Sigmoid colon (tissue), 3 donors: ENCODE data around the gene CD99L2.

Source experiments
- CTCF ChIP-seq, 4 experiments: fragments of 450-650 bp in 3 of 4; fragments of 200-600 bp in 1 of 4; IDR thresholded peaks; one replicate each; pipeline ENCODE4 v1.5.1; 2016 to 2019; ENCODE audit warnings: antibody characterized with exemption in 4 of 4, mild to moderate bottlenecking in 3 of 4, moderate library complexity in 2 of 4
- POLR2A ChIP-seq, 2 donors: fragments of 450-650 bp; IDR thresholded peaks; one replicate each; pipeline ENCODE4 v1.6.1; 2016; ENCODE audit warnings: antibody characterized with exemption in 2 of 2, mild to moderate bottlenecking in 2 of 2, moderate library complexity in 2 of 2

- TF ChIP-seq POLR2A (IDR thresholded peaks at IDR 0.05) (no peak), CTCF (IDR thresholded peaks at IDR 0.05) (no peak)
These were observed 129.8 kb downstream of the CD99L2 start for GRCh38 chrX:150768580-150769190.
